HG03520 (cell line): ENCODE results near the gene TES.
"Not testable (repeated sequence)": the region's sequence is repeated elsewhere in the genome, so short reads cannot be mapped to it uniquely, and the experiment has no call there.

Experiments used
- ATAC-seq: cut with Tn5 transposase; IDR thresholded peaks from one replicate; pipeline ENCODE4 v1.9.1; 2021; ENCODE audit warnings: mild to moderate bottlenecking, moderate library complexity; ENCODE audit not compliant: unreplicated experiment

The TES gene

DNA sequence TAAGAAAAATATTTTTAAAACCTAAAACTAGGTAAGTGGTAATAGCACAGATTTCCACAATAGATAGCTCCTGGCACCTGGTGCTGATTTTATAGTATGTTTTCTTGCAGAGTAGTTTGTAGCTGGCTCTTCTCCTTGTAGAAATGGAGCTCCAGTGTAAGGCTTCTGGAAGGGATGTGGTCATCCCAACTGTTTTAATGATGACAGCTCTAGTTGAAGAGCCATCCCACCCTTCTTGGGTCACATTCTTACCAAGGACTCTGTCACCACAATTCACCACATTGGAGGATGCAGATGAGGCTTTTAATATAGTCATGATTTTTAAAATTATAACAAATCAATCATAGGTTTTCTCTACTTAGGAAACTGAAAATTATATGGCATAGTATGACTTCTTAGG is 31.0 kb downstream of the TES start:
- ATAC-seq = no peak

DNA sequence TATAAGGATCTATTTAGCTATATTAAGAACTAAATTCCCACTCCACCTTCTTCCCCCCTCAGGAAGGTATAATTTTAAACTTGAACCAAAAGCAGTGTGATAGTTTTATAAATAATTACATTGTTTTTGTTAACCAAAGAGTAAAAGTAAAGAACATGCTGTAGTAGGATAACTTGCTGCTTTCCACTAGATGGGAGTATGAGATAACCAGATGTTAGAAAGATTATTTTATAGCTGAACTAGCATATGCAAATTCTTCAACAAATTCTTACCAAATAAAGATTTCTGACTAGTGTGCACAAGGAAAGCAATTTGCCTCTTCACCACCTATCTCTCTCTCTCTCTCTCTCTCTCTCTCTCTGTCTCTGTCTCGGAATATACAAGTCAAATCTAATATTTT is 31.8 kb downstream of the TES start:
- no peak for ATAC-seq

DNA sequence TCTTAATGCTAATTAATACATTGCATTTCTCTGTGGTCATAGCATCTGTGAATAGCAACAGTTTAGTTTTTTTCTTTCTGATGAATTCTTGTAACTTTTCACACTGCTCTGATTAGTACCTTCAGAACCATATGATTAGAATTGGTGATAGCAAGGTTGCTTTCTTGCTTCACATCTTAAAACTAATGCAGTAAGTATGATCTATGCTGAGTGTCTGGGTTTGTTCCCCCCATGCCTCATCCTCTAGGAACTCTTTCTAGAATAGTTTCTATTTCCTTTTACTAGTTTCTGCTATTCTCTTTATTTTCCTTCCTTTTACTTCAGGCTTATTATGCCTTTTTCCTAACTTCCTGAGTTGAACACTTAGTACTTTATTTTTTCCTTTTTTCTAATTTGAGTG is 32.4 kb downstream of the TES start:
- no peak for ATAC-seq

DNA sequence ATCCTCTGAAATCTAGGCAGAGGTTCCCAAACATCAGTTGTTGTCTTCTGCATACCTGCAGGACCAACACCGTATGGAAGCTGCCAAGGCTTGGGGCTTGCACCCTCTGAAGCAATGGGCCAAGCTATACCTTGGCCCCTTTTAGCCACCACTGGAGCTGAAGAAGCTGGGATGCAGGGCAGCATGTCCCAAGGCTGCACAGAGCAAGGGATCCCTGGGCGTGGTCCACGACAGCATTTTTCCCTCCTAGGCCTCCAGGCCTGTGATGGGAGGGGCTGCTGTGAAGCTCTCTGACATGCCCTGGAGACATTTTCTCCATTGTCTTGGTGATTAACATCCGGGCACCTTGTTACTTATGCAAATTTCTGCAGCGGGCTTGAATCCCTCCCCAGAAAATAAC is 34.5 kb downstream of the TES start:
- ATAC-seq = not testable (repeated sequence)

DNA sequence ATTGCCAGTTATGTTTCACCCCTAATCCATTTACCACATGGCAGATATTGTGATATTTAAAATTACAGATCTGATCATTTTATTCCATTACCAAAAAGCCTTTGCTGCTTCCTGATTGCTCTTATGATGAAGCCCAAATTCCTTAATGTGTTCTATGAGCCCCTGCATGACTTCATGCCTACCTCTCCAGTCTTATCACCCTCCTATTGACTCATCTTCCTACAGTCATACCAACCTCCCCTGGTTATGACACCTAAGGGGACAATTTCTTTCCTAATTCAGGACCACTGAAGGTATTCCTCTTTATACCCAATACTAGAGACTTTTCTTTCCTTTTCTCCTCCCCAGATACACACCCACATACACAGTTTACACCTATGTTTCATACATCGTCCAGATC is 36.0 kb downstream of the TES start:
- ATAC-seq = no peak

DNA sequence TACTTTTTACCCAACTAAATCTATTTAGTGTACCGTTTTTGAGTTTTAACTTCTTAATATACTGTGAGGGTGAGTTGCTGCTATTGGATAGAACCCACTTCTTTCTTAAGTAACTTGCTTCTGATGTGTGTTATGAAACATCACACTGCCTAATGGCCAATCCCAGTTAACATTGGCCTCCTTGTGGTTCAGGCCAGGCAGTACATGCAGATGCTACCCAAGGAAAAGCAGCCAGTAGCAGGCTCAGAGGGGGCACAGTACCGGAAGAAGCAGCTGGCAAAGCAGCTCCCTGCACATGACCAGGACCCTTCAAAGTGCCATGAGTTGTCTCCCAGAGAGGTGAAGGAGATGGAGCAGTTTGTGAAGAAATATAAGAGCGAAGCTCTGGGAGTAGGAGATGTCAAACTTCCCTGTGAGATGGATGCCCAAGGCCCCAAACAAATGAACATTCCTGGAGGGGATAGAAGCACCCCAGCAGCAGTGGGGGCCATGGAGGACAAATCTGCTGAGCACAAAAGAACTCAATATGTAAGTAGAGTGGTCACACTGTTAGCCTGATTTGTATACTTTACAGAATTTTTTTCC is 39.7 kb downstream of the TES start:
- peak; percentile 61 for ATAC-seq

DNA sequence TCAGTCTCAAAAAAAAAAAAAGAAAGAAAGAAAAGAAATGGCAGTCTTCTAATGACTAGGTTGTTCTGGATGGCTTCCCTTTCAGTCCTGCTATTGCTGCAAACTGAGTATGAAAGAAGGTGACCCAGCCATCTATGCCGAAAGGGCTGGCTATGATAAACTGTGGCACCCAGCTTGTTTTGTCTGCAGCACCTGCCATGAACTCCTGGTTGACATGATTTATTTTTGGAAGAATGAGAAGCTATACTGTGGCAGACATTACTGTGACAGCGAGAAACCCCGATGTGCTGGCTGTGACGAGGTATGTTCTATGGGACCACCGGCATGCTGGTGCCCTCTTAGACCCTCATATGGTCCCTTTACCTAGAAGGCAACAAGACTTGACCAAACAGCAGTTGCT is 41.3 kb downstream of the TES start:
- ATAC-seq = no peak

DNA sequence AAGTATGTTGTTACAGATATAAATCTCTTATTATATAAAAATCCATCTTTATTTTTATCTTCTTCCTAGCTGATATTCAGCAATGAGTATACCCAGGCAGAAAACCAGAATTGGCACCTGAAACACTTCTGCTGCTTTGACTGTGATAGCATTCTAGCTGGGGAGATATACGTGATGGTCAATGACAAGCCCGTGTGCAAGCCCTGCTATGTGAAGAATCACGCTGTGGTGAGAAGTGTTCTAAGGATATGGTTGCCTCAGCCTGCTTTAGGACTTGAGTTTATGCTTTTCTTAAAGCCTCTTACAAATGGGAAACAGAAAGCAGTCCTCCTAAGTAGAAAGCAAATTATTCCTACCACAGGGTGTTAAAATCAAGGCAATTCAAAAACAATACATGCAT is 41.9 kb downstream of the TES start:
- no peak for ATAC-seq

DNA sequence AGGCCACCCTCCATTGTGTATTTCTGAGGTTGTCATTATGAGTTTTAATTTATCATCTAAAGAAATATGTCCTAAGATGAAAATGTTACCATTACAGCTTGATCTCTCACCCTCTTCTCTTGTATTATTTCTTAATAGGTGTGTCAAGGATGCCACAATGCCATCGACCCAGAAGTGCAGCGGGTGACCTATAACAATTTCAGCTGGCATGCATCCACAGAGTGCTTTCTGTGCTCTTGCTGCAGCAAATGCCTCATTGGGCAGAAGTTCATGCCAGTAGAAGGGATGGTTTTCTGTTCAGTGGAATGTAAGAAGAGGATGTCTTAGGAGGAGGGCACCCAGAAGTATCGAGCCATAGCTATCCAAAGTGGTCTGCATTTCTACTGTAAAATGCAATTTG is 46.8 kb downstream of the TES start:
- no peak for ATAC-seq

DNA sequence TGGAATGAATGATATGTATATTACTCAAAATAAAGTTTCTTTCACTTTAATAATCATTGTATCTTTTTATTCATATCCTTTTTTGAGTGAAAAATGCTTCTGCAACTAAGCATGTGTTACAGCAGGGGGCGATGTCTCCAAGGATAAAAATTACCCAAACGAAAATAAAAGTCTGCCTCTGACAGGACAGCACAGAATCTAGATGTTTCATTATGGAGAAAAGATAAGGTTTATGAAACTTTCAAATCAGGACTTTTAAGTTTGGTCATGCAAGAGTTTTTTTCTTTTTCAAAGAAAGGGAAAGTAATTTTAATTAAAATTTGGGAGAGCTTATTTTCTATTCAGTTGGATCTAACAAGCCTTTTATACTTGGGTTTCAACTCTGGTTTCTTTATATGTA is 48.4 kb downstream of the TES start:
- ATAC-seq = no peak

DNA sequence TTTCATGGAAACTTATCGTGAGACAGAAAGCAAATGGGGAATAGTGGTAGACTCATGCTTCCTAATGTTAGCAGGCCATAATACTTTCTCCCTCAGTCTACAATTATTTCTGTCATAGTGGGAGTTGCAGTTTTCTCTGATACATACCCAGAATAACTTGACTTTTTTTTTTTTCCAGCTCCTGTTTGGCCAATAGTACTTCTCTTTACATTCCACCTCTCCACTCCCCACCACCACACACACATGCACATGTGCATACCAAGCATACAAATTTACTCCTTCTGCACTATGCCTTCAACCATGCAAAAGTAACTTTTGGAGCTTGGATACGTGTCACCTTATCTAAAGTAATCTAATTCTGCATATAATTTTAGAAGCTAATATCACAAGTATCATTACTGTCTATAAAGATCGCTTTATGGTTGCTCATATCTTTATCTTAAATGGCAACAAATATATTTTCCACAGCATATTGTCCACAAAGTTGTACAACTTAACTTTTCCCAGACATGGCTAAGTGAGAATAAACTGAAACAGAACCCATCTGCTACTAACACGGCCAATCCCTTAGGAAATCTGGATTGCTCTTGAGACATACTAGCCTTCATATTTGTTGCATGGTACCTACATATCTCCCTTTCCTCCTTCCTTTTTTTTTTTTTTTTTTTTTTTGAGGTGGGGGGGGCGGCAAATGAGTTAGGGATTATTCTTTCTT is 49.0 kb downstream of the TES start:
- ATAC-seq = no peak

DNA sequence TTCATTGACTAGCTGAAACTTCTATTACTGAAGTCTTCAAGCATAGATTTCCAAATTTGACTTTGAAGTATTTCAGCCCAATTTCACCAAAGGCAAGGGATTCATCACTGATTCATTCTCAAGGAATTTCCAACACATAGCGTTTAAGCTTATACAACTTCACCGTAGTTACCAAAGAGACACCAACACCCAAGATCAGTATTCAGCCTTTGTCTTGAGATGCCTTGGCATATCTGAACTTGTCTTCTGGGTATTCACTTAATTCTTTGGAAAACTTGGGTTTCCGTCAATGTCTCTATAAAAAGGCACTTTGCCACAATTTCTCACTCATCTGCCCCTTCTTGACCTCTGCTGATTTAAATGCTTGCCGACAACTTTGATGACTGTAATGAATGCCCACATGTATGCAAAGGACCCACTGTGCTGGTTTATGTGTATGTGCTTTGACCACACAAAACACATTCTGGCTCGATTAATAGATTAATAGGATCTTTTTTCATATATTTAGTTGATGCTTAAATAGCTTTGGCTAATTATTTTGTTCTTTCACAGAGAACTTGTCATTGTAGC is 49.6 kb downstream of the TES start:
- ATAC-seq = no peak

DNA sequence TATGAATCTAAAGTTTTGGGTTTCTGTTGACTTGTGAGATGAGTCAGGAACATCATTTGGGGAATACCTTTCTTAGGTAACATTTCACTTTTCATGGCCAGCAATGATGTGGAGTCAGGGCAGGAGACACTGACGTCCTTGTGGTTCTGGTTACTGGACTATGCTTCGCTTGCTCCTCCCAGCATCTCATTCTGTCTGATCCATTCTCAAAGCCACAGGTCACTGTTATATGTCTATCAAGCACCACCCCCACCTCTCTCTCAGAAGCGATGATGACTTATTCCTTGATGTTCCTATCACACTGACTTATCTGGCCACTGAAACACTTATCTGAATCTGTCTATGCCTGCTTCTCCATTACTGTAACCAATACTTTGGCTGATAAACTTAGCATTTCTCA is 51.6 kb downstream of the TES start:
- no peak for ATAC-seq

DNA sequence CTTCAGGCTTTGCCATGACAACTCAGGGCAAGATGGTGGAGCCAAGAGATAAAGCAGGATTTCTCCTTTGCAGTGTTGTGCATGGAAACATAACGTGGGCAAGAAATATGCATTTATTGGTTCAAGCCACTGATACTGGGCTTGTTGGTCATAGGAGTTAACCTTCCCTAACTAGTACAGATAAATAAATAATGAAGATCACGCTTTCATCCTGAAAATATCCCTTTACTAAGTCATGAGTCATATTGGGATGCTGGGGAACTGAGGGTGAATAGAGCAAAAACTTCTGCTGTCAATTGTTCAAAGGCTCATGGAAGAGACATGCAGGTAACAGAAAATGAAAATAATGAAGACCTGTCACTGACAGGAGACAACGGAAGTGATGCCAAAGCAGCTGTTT is 55.5 kb downstream of the TES start:
- ATAC-seq = no peak

DNA sequence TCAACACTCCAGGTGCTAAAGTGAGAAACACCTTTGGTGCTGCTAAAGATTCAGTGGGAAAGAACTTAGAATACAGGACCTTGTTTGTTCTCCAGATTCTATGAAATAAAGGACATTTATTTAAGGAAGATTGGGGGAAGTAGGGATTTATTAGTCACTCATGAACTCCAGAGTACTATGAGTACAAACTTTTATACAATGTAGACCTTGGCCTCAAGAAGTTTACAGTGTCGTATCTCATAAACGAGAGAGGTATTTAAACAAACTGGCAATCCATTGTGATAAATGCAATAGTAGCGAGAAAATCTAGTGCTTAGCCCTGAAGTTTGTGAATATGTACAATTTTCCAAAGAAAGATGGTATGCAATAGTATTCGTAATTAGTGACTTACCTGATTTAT is 59.1 kb downstream of the TES start:
- no peak for ATAC-seq

DNA sequence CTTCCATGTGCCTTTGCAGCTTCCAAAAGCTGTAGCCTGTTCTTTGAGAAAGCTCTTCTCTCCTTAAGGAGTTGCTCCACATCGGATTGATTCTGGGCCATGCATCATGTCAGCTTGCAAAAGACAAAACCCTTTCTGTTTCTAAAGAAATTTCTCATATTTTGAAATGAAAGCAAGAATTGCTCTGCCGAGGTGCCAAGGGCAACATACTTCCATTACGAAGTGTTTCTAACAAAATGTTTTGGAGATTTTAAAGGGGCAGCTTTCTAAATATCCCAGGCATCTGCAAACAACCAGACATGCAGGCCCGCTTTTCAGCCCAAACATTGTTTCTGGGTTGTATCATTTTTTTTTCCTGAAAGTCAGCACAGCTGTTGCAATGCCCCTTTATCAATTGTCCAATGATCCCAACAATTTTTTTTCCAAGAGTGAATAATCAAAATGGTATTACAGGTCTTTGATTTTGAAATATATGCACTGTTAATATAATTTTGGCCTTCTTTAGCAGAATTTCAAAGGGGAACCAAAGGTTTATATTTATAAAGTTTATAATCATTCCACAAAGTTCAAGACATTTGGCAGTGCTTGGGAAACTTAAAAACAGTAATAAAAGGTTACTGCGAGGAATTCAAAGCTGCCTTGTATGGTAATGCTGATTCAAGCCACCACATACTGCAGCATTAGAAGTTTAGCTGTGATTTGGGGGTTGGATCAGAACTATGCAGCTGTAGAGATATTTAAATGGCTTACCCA is 61.0 kb downstream of the TES start:
- no peak for ATAC-seq

DNA sequence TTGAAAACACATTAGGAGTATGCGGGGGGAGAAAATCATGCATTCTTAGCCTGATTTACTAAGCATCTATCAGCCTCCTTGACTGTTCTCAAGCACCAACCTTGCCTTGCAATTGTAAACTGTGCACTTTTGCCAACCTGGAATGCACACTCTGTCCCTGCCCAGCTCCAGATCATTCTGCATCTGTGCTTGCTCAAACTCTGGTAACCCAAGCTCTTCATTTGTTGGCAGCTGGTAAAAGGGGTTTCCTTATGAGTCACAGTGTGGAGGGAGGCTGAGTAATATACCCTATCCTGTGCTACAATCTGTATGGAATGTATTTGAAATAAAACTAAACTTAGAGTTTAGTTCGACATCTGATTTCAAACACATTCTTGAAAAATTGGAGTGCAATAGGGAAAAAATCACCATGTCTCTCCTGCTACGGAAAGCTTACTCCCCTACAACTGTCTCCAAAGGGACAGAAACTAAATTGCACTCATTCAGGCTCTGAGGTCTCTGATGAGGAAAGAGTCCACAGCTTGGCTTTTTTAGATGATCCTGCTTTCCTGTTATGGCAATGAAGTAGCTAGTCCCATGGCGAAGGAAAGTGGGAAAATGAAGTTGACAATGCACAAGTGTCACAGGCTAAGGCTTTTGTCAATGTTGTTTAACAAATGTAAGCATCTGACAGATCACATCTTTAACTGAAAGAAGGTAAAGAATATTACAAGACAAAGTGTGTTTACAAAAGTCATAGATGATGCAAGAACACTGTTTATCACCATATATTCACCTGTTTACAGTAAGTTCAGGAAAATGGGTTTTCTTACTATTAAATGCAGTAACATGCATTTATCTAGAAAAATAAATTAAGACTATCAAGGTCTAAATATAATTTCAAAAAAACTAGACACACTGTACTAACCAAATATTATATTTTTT is 61.9 kb downstream of the TES start:
- peak; percentile 65 for ATAC-seq

DNA sequence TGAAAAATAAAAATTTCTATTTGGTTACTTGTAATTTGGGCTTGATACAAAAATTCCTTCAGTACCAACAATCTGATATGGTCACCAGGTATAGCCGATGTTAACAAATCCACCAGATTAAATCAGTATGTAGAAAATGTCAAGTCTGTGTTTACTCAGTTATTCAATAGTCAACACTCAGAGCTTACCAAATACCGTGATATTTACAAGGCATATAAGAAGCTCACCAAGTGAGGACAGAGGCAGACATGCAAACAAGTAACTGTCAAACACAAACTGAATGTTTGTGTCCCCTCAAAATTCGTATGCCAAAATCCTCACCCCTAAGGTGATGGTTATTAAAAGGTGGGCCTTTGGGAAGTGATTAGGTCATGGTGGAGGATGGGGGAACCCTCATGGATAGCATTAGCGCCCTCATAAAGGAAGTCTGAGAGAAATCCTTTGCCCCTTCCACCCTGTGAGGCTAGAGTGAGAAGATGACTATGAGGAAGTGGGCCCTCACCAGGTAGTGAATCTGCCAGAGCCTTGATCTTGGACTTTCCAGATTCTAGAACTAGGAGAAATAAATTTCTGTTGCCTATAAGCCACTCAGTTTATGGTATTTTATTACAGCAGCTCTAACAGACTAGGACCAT is 63.1 kb downstream of the TES start:
- ATAC-seq = no peak

DNA sequence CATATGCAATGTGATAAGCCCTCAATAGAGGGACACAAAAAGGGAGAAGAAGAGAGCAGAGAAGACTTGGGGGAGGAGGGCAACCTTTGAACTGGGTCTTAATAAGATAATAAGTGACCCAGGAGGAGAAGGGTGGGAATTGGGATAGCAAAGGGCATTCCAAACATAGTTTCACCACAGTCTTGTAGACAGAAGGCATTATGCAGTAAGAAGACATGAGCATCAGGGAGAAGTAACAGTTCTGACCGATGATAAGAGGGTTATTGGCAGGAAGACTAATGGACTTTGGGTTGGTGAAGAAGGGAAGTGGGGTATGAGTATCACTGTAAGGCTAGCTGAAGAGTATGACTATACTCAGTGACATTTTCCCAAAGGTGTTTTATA is 63.6 kb downstream of the TES start:
- no peak for ATAC-seq

DNA sequence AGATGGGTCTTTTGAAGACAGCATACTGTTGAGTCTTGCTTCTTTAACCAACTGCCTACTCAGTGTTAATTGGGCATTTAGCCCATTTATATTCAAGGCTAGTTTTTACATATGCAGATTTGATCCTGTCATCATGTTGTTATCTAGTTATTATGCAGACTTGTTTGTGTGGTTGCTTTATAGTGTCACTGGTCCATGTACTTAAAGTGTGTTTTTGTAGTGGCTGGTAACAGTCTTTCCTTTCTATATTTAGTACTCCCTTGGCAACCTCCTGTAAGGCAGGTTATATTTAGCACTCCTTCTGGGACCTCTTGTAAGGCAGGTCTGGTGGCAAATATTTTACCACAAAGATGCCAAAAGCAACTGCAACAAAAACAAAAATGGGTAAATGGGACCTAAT is 66.7 kb downstream of the TES start:
- no peak for ATAC-seq

DNA sequence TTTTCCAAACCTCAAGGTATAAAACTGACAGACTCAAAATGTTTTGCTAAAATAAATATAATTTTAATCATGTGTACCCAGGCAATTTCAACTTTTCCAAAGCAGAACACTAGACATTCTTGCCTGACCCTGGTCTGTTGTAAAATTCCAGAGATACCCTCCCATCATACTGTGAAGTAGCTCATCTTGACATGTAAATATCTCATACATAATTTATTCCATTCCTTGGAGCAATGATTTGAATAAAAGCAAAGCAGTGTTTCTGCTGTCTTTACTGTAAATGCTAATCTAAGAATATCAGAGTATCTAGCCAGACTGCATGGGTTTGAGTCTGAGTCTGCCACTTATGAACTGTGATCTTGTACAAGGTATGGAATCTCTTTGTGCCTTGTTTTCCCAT is 68.9 kb downstream of the TES start:
- ATAC-seq = no peak
